WI38 (cell line): ENCODE measurements around the gene FXYD1.
"Not testable (repeated sequence)": the region's sequence is repeated elsewhere in the genome, so short reads cannot be mapped to it uniquely, and the experiment has no call there.

Experiments
- H3K4me3 ChIP-seq: 2 replicates; pipeline ENCODE4 v1.5.1; 2011; ENCODE audit warnings: low read depth, mild to moderate bottlenecking, control low read depth, low read length
- CTCF ChIP-seq: IDR thresholded peaks from 2 replicates; pipeline ENCODE4 v1.5.1; 2012; ENCODE audit warnings: low read depth, mild to moderate bottlenecking, control low read depth, low read length

The FXYD1 gene

GRCh38 chr19:35127871-35128270 lies 10.8 kb upstream of the FXYD1 start:
- no peak overlapping the region for H3K4me3 ChIP-seq
- no peak for TF ChIP-seq CTCF

GRCh38 chr19:35128398-35129057 lies 10.1 kb upstream of the FXYD1 start:
- TF ChIP-seq CTCF = no peak
- H3K4me3 ChIP-seq = no peak overlapping the region

GRCh38 chr19:35129724-35130274 lies 8.8 kb upstream of the FXYD1 start:
- not testable (repeated sequence) for H3K4me3 ChIP-seq

- H3K4me3 ChIP-seq = no peak overlapping the region
- no peak for TF ChIP-seq CTCF
These were observed 7.6 kb upstream of the FXYD1 start for GRCh38 chr19:35130761-35131720.

GRCh38 chr19:35132254-35132653 lies 6.4 kb upstream of the FXYD1 start:
- TF ChIP-seq CTCF = no peak
- no peak overlapping the region for H3K4me3 ChIP-seq

GRCh38 chr19:35133826-35134225 lies 4.8 kb upstream of the FXYD1 start:
- no peak overlapping the region for H3K4me3 ChIP-seq
- TF ChIP-seq CTCF = no peak

- TF ChIP-seq CTCF = no peak
- H3K4me3 ChIP-seq = no peak within 1 kb of the TSS
These were observed 3.9 kb upstream of the FXYD1 start, which contains the start of gene LGI4 for GRCh38 chr19:35134601-35135242. TSS of gene LGI4 (minus strand) at chr19:35135059. CDS start at chr19:35134680, 379 bp downstream.
